ENCODE data around the gene CLBA1.

DNA sequence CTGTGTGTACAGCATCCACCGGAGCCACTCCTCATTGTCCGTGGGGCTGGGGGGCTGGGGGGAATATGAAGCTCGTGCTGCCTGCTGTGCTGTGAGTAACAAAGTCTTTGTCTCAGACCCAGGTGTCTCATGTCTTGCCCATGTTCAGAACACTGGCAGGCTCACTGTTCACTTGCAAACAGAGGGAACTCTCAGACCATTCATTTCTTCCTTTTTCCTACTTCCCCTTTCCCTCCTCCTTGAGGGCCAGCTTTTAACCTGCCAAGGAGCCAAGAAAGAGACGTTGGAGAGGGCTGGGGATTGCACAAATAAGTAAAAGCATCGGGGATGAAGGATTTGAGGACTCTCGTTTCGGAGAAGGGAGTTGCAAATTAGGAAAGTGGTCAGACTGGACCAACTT is 58.1 kb downstream of the CLBA1 start:
- TF ChIP-seq POLR2AphosphoS5 (IDR thresholded peaks at IDR 0.05; ENCODE audit: low read depth, low read length) = no peak
- no peak for TF ChIP-seq TAF1 (IDR thresholded peaks at IDR 0.05; ENCODE audit: borderline replicate concordance, low read depth, low read length)
